Measurements from ENCODE around the gene DECR2.
A peak's percentile ranks its signal among the peaks of the same experiment; 100 is the strongest.

Gene DECR2

DNA sequence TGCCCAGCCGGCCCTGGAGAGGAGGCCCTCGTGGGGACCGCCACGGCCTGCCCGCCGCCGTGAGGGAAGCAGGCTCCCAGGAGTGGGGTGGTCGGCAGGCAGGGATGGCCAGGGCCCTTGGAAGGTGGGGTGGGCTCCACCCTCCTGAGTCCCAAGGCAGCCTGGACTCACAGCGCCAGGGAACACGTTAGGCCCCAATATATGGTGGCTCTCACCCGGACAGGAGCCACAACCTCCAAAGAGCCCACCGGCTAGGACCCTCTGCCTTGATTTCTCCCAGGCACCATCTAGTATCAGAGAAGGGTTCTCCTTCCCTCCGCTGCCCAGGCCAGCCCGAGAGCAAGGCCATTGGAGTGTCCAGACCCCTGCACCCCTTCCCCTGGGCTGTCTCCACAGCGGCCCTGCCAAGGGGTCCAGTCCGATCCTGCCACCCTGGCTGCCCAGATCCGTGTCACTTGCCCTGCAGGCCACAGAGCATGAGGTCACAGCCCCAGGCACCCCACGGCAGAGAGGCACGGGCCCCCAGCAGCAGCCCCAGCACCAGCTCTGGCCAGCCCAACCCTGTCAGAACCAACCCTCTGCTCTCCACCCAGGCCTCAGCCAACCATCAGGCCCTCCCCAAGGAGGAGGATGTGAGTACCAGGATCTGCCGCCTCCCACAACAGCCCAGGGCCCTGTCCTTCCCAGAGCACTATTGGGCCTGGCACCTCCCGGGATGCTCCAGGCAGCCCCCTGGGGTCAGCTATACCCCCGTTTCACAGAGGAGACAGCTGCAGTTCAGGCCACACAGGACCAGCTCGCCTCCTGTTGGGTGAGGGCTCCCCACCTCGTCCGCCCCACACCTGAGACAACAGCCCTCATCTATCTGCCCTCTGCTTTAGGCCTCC, 48.0 kb upstream of the DECR2 start (continued):
- TF ChIP-seq, protein P1, sequence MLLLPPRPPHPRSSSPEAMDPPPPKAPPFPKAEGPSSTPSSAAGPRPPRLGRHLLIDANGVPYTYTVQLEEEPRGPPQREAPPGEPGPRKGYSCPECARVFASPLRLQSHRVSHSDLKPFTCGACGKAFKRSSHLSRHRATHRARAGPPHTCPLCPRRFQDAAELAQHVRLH (tag by site-specific recombination; IDR thresholded peaks at IDR 0.05) = no peak
- TF ChIP-seq, protein P2, sequence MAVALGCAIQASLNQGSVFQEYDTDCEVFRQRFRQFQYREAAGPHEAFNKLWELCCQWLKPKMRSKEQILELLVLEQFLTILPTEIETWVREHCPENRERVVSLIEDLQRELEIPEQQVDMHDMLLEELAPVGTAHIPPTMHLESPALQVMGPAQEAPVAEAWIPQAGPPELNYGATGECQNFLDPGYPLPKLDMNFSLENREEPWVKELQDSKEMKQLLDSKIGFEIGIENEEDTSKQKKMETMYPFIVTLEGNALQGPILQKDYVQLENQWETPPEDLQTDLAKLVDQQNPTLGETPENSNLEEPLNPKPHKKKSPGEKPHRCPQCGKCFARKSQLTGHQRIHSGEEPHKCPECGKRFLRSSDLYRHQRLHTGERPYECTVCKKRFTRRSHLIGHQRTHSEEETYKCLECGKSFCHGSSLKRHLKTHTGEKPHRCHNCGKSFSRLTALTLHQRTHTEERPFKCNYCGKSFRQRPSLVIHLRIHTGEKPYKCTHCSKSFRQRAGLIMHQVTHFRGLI (tag by site-specific recombination; IDR thresholded peaks at IDR 0.05) = peak; percentile 66
- TF ChIP-seq ZNF146 (tag by site-specific recombination; IDR thresholded peaks at IDR 0.05) (no peak), ZNF626 (tag by site-specific recombination; IDR thresholded peaks at IDR 0.05) (no peak), KLF9 (tag by site-specific recombination; IDR thresholded peaks at IDR 0.05; ENCODE audit: low read depth) (no peak), ZNF132 (tag by site-specific recombination; IDR thresholded peaks at IDR 0.05; ENCODE audit: borderline replicate concordance) (no peak), ZBTB8A (tag by site-specific recombination; IDR thresholded peaks at IDR 0.05) (peak; percentile 11; the same call in 1 of the 2 replicates), YY1 (tag by site-specific recombination; IDR thresholded peaks at IDR 0.05) (0 out of 2 replicates have a peak, but pooled peaks have one; percentile 3), OSR2 (tag by site-specific recombination; IDR thresholded peaks at IDR 0.05) (no peak), ZBTB20 (tag by site-specific recombination; IDR thresholded peaks at IDR 0.05) (no peak; the same call in 1 of the 2 replicates), ZNF324 (tag by site-specific recombination; IDR thresholded peaks at IDR 0.05) (no peak), SP2 (tag by site-specific recombination; IDR thresholded peaks at IDR 0.05) (peak; percentile 22; the same call in 1 of the 2 replicates), ZBTB21 (tag by site-specific recombination; IDR thresholded peaks at IDR 0.05) (no peak), ZNF19 (tag by site-specific recombination; IDR thresholded peaks at IDR 0.05; ENCODE audit: low read depth) (no peak), ZNF701 (tag by site-specific recombination; IDR thresholded peaks at IDR 0.05) (no peak), GLIS2 (tag by site-specific recombination; IDR thresholded peaks at IDR 0.05) (0 out of 2 replicates have a peak, but pooled peaks have one; percentile 34), ZNF555 (tag by site-specific recombination; conservative IDR thresholded peaks at IDR 0.05) (no peak), ZNF121 (tag by site-specific recombination; IDR thresholded peaks at IDR 0.05) (no peak)
- TF ChIP-seq, protein P3, sequence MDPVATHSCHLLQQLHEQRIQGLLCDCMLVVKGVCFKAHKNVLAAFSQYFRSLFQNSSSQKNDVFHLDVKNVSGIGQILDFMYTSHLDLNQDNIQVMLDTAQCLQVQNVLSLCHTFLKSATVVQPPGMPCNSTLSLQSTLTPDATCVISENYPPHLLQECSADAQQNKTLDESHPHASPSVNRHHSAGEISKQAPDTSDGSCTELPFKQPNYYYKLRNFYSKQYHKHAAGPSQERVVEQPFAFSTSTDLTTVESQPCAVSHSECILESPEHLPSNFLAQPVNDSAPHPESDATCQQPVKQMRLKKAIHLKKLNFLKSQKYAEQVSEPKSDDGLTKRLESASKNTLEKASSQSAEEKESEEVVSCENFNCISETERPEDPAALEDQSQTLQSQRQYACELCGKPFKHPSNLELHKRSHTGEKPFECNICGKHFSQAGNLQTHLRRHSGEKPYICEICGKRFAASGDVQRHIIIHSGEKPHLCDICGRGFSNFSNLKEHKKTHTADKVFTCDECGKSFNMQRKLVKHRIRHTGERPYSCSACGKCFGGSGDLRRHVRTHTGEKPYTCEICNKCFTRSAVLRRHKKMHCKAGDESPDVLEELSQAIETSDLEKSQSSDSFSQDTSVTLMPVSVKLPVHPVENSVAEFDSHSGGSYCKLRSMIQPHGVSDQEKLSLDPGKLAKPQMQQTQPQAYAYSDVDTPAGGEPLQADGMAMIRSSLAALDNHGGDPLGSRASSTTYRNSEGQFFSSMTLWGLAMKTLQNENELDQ (tag by site-specific recombination; IDR thresholded peaks at IDR 0.05; ENCODE audit: low read depth) = no peak
- TF ChIP-seq, protein P4, sequence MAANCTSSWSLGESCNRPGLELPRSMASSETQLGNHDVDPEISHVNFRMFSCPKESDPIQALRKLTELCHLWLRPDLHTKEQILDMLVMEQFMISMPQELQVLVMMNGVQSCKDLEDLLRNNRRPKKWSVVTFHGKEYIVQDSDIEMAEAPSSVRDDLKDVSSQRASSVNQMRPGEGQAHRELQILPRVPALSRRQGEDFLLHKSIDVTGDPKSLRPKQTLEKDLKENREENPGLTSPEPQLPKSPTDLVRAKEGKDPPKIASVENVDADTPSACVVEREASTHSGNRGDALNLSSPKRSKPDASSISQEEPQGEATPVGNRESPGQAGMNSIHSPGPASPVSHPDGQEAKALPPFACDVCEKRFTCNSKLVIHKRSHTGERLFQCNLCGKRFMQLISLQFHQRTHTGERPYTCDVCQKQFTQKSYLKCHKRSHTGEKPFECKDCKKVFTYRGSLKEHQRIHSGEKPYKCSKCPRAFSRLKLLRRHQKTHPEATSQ (tag by site-specific recombination; IDR thresholded peaks at IDR 0.05) = no peak
- TF ChIP-seq, protein P5, sequence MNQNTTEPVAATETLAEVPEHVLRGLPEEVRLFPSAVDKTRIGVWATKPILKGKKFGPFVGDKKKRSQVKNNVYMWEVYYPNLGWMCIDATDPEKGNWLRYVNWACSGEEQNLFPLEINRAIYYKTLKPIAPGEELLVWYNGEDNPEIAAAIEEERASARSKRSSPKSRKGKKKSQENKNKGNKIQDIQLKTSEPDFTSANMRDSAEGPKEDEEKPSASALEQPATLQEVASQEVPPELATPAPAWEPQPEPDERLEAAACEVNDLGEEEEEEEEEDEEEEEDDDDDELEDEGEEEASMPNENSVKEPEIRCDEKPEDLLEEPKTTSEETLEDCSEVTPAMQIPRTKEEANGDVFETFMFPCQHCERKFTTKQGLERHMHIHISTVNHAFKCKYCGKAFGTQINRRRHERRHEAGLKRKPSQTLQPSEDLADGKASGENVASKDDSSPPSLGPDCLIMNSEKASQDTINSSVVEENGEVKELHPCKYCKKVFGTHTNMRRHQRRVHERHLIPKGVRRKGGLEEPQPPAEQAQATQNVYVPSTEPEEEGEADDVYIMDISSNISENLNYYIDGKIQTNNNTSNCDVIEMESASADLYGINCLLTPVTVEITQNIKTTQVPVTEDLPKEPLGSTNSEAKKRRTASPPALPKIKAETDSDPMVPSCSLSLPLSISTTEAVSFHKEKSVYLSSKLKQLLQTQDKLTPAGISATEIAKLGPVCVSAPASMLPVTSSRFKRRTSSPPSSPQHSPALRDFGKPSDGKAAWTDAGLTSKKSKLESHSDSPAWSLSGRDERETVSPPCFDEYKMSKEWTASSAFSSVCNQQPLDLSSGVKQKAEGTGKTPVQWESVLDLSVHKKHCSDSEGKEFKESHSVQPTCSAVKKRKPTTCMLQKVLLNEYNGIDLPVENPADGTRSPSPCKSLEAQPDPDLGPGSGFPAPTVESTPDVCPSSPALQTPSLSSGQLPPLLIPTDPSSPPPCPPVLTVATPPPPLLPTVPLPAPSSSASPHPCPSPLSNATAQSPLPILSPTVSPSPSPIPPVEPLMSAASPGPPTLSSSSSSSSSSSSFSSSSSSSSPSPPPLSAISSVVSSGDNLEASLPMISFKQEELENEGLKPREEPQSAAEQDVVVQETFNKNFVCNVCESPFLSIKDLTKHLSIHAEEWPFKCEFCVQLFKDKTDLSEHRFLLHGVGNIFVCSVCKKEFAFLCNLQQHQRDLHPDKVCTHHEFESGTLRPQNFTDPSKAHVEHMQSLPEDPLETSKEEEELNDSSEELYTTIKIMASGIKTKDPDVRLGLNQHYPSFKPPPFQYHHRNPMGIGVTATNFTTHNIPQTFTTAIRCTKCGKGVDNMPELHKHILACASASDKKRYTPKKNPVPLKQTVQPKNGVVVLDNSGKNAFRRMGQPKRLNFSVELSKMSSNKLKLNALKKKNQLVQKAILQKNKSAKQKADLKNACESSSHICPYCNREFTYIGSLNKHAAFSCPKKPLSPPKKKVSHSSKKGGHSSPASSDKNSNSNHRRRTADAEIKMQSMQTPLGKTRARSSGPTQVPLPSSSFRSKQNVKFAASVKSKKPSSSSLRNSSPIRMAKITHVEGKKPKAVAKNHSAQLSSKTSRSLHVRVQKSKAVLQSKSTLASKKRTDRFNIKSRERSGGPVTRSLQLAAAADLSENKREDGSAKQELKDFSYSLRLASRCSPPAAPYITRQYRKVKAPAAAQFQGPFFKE (tag by site-specific recombination; IDR thresholded peaks at IDR 0.05; ENCODE audit: borderline replicate concordance) = no peak
- TF ChIP-seq, protein P6, sequence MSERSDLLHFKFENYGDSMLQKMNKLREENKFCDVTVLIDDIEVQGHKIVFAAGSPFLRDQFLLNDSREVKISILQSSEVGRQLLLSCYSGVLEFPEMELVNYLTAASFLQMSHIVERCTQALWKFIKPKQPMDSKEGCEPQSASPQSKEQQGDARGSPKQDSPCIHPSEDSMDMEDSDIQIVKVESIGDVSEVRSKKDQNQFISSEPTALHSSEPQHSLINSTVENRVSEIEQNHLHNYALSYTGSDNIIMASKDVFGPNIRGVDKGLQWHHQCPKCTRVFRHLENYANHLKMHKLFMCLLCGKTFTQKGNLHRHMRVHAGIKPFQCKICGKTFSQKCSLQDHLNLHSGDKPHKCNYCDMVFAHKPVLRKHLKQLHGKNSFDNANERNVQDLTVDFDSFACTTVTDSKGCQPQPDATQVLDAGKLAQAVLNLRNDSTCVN (tag by site-specific recombination; optimal IDR thresholded peaks at IDR 0.05) = peak; percentile 30
- TF ChIP-seq, protein P7, sequence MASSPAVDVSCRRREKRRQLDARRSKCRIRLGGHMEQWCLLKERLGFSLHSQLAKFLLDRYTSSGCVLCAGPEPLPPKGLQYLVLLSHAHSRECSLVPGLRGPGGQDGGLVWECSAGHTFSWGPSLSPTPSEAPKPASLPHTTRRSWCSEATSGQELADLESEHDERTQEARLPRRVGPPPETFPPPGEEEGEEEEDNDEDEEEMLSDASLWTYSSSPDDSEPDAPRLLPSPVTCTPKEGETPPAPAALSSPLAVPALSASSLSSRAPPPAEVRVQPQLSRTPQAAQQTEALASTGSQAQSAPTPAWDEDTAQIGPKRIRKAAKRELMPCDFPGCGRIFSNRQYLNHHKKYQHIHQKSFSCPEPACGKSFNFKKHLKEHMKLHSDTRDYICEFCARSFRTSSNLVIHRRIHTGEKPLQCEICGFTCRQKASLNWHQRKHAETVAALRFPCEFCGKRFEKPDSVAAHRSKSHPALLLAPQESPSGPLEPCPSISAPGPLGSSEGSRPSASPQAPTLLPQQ (tag by site-specific recombination; IDR thresholded peaks at IDR 0.05) = 0 out of 2 replicates have a peak, but pooled peaks have one; percentile 23
